Activated CD4-positive, CD25-positive, alpha-beta regulatory T cell (primary cell): ENCODE results near the gene EAF1.
"Not testable (repeated sequence)": the region's sequence is repeated elsewhere in the genome, so short reads cannot be mapped to it uniquely, and the experiment has no call there.

Source experiments
- DNase-seq, 4 experiments: peaks; one replicate each; lab custom pipeline; 2025; lab: John Stamatoyannopoulos, UW

EAF1 gene

GRCh38 chr3:15484551-15484950 is 57.2 kb downstream of the EAF1 start:
- DNase-seq: not testable (repeated sequence)

- DNase-seq: no peak
These were observed 58.6 kb downstream of the EAF1 start for GRCh38 chr3:15486020-15486419.

- DNase-seq: no peak
These were observed 59.6 kb downstream of the EAF1 start for GRCh38 chr3:15486979-15487378.

DNA sequence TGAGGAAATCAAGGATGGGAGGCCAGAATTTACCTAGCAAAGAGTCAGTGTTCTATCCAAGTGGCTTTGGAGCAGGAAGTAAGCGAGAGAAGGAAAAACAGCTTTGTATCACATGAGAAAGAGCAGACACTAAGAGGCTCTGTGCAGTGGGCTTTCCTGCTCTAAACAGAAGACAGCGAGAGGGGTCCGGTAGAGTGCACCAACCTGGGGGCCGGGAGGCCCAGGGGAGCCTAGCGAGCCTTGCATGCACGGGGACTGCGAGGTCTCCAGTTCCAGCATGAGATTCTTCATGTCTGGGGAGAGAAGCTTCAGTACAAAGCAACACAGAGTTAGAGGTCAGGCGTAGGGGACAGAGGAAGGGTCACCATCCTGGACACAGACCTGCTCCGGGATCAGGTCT is 60.6 kb downstream of the EAF1 start:
- DNase-seq: no peak

GRCh38 chr3:15490158-15490557 is 62.8 kb downstream of the EAF1 start:
- no peak for DNase-seq

DNA sequence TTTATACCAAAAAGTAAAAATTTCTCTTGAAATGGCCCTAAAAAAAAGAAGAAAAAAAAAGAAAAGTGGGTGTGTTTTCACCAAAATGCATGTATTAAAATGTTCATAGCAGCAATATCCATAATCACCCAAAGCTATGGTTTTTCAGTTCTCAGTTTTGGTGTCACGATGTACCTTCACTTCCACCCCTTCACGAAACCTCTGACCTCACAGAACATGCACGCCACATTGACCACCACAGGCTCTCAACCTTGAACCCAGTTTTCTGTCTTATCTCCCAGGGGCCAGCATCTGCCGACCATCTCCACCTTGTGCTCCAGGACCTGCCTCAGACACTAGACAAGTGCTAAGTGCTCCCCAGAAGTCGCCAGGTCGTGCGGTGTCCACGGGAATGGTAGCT is 63.7 kb downstream of the EAF1 start:
- DNase-seq: no peak
